ENCODE measurements around the gene CACFD1. TPM values are rescaled to one million over a fixed set of nuclear protein-coding genes. Genes with fewer than 3 reads are reported as not detected.

Gene CACFD1
- polyA plus RNA-seq (ENCODE audit: insufficient read length in 4 of 4), result 10 to 100 TPM; 16.6 to 36.6 (median 28.5) TPM

DNA sequence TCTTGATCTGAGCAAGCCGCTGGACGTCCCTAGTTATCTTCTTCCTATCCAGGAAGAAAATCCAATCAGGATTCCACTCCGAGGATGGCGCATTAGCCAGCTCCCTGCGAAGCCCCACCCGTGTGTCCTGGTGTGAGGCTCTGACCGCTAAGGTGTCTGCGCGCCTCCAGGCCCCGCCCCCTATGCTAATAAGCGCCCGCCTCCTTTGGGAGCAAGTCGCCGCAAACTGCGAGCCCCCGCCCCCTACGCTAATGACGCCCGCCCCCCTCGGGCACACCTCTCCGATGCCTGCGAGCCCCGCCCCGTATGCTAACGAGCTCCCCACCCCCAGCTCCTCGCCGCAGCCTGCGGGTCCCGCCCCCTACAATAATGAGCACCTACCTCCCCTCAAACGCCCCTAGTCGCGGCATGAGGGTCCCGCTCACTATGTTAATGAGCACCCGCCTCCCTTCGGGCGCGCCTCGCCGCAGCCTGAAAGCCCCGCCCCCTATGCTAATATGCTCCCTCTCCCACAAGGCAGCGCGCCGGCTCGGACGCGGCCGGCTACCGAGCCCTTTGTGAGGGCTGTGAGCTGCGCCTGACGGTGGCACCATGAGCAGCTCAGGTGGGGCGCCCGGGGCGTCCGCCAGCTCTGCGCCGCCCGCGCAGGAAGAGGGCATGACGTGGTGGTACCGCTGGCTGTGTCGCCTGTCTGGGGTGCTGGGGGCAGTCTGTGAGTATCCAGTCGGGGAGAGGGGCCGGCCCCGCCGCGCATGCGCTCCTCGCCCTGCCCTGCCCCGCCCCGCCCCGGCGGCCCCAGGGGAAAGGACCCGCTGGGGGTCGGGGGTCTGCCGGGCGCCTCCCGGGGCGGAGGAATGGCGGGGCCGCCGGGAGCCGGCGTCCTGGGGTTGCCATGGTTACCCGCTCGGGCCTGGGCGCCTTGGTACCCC, at the start of gene CACFD1:
Gene CACFD1 (plus strand): TSS at position 503 of the 929 bp plus-strand sequence. CDS start 89 bp downstream, at position 592.
- DNase-seq (ENCODE audit: low read depth in 4 of 4, low spot score in 3 of 4), result peak; percentile 87 to 90 (median 89)

GRCh38 chr9:133415170-133415569, 44.6 kb upstream of the CACFD1 start:
- no peak for DNase-seq (ENCODE audit: low read depth in 4 of 4, low spot score in 3 of 4)

DNA sequence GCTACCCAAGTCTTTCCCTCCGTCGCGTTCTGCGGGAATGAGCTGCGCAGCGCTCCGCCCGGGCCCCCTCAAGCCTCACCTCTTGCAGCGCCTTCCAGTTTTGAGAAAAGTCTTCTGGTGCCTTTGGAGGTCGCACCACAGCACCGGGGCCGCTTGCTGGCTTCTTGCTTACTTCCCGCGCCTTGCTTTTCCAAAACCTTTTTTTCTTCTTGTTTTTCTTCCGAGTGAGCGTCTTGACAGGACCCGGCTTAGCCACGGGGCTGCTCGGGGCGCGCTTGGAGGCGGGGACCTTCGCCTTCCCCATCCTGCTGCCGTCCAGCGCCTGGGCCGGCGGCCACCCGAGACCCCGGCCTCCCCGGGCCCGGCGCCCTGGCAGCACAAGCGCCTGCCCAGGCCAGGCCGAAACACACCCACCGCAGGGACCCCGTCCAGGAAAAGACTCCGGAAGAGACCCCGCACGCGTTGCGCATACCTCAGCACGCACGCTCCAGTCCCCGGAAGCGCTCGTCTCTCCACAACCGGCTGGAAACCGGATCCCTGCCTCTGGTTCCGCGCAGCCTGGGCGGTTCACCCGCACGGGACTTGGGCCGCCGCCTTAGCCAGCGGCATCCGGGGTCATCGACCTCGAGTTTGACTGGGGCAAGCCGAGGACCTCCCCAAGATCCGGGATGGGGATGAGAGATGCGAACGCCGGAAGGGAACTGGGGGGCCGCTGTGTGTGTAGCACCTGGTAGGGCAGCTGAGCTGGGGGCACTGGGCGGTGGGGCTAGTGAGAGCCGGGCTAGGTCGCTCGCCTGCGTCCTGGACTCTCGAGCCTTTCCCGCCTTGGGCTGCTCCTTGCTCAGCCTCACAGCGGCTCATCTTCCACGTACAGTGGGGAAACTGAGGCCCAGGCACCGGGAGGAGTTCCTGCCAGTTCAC, 42.0 kb upstream of the CACFD1 start, which contains the start of gene REXO4:
Gene REXO4 (minus strand): TSS at position 470 of the 921 bp plus-strand sequence. CDS start 166 bp downstream, at position 304.
- peak; percentile 75 to 76 (median 76) for DNase-seq (ENCODE audit: low read depth in 4 of 4, low spot score in 3 of 4)

DNA sequence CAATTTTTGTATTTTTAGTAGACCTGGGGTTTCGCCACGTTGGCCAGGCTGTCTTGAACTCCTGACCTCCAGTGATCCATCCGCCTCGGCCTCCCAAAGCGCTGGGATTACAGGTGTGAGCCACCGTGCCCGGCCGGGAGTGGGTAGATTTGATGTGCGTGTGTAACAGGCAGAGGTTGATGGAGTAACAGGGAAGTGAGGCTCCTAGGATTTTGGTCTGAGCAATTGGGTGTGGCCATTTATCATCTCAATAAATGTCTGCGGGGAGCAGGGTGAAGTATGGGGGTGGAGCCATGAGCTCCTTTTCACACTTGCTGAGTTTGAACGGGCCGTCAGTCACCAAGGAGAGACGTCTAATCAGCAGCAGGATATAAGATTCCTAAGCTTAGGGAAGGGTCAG, 40.8 kb upstream of the CACFD1 start:
- DNase-seq (ENCODE audit: low read depth in 4 of 4, low spot score in 3 of 4), result no peak

DNA sequence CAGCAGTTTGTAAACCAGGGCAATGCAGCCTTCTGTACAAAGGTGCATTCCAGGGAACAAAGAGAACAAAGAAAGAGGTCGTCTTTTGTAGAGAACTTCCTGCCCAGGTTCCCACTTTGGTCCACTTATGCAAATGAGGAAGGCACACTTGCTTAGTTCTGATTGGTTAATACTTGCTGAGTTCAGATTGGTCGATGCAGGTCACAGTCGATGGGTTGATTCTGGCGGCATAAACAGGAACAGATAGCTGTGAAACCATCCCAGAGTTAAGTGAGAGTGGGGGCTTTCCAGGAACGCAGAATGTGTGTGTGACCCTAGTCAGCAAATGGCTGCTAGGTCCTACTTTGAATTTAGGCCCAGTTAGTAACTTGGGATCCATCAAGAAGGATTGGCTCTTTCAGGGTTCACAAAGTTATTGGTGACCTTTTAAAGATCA, 39.4 kb upstream of the CACFD1 start:
- DNase-seq (ENCODE audit: low read depth in 4 of 4, low spot score in 3 of 4), result no peak

GRCh38 chr9:133421615-133422542, 37.9 kb upstream of the CACFD1 start, which contains the start of gene ADAMTS13:
ADAMTS13 (plus strand) TSS chr9:133422367; CDS start chr9:133422444, 77 bp downstream.
- DNase-seq (ENCODE audit: low read depth in 4 of 4, low spot score in 3 of 4), result no peak

DNA sequence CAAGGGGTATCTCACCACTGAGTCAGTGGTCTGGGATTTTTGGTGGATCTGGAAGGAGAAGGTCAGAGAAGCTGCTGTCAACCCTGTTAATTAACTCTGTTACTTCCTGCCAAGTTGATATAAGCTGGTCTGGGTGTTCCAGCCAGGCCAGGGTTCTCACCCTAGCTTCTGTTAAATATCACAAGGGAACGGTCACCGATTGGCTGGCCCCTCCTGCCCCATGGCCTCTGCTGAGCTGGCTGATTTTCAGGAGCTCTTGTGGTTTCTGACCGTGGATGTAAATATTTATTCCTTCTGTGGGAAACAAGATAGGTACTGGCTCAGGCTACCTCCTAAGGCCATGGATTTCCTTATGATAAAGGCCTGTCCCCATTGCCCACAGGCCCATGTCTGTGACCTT, 36.6 kb upstream of the CACFD1 start:
- DNase-seq (ENCODE audit: low read depth in 4 of 4, low spot score in 3 of 4), result no peak

- no peak for DNase-seq (ENCODE audit: low read depth in 4 of 4, low spot score in 3 of 4)
These were observed 35.6 kb upstream of the CACFD1 start for GRCh38 chr9:133424187-133424586.

GRCh38 chr9:133425049-133425632, 34.6 kb upstream of the CACFD1 start:
- DNase-seq (ENCODE audit: low read depth in 4 of 4, low spot score in 3 of 4), result no peak

GRCh38 chr9:133426011-133426410, 33.8 kb upstream of the CACFD1 start:
- no peak for DNase-seq (ENCODE audit: low read depth in 4 of 4, low spot score in 3 of 4)

GRCh38 chr9:133427658-133428348, 32.0 kb upstream of the CACFD1 start:
- no peak for DNase-seq (ENCODE audit: low read depth in 4 of 4, low spot score in 3 of 4)

- peak in 1 of 4 donors; percentile 42 for DNase-seq (ENCODE audit: low read depth in 4 of 4, low spot score in 3 of 4)
These were observed 31.1 kb upstream of the CACFD1 start for GRCh38 chr9:133428617-133429101.

GRCh38 chr9:133429214-133429613, 30.6 kb upstream of the CACFD1 start:
- no peak for DNase-seq (ENCODE audit: low read depth in 4 of 4, low spot score in 3 of 4)

DNA sequence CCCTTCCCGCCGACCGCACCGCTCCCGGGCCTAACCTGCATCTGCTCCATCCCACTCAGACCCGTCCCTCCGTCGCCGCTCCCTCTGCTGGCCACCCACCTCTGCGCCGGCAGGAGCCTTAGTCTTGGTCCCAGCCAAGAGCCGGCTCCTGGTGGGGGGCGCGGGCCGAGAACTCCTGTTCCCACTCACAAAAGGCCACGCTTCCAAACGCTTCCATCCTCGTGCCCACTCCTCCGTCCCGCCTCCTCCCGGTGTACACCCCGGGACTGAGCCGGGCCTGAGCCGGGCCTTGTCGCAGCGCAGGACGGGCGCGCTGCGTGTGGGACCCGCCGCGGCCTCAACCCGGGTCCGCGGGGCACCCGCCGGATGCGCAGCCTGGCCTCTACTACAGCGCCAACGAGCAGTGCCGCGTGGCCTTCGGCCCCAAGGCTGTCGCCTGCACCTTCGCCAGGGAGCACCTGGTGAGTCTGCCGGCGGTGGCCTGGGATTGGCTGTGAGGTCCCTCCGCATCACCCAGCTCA, 30.1 kb upstream of the CACFD1 start:
- no peak for DNase-seq (ENCODE audit: low read depth in 4 of 4, low spot score in 3 of 4)

GRCh38 chr9:133430244-133430643, 29.5 kb upstream of the CACFD1 start:
- DNase-seq (ENCODE audit: low read depth in 4 of 4, low spot score in 3 of 4), result no peak

DNA sequence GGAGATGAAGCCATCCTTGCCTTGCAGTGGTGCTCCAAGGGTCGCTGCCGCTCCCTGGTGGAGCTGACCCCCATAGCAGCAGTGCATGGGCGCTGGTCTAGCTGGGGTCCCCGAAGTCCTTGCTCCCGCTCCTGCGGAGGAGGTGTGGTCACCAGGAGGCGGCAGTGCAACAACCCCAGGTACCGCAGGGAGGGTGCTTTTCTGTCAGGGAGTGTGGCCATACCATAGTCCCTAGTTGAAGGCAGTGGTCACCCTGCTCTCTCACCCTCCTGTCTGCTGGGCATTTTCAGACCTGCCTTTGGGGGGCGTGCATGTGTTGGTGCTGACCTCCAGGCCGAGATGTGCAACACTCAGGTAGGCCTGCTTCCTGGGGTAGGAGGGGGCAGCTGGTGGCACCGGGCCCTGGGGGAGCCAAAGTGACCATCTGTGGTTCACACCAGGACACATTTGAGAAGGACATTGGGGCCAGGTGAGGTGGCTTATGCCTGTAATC, 26.4 kb upstream of the CACFD1 start:
- DNase-seq (ENCODE audit: low read depth in 4 of 4, low spot score in 3 of 4), result no peak

DNA sequence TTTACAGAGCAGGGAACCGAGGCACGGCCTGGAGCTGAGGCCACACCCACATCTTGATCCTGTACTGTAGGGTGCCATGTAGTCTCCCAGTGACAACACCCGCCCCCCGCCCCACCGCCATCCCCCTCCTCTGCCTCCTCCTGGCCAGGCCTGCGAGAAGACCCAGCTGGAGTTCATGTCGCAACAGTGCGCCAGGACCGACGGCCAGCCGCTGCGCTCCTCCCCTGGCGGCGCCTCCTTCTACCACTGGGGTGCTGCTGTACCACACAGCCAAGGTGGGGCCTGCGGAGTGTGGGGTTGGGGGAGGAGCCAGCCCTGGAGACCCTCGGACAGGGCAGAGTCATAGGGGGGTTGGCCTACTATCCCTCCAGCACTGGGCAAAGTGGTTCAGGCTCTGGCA, 23.1 kb upstream of the CACFD1 start:
- DNase-seq (ENCODE audit: low read depth in 4 of 4, low spot score in 3 of 4), result no peak

Data from left renal pelvis (tissue), 4 donors.